Mucosa of descending colon (tissue), 3 donors: ENCODE data around the gene ARHGEF28. TPM values are rescaled to one million over a fixed set of nuclear protein-coding genes. Genes with fewer than 3 reads are reported as not detected.

Experiments used
- ATAC-seq: fragments of 200-7000 bp; cut with Tn5 transposase; one replicate; pipeline ENCODE4 v1.9.1; 2020; ENCODE audit warnings: mild to moderate bottlenecking, moderate library complexity
- DNase-seq, 3 donors: peaks; one replicate each; pipeline ENCODE4 v3.0.0-alpha.2; 2020
- H3K36me3 ChIP-seq: fragments of 200-600 bp; one replicate; pipeline ENCODE4 v1.8.0; 2021; ENCODE audit warnings: low read depth, mild to moderate bottlenecking
- H3K4me1 ChIP-seq: fragments of 200-600 bp; one replicate; pipeline ENCODE4 v1.8.0; 2021; ENCODE audit warnings: low read depth, mild to moderate bottlenecking
- H3K4me3 ChIP-seq: fragments of 200-600 bp; one replicate; pipeline ENCODE4 v1.8.0; 2021; ENCODE audit warnings: mild to moderate bottlenecking
- H3K9me3 ChIP-seq: fragments of 200-600 bp; one replicate; pipeline ENCODE4 v1.8.0; 2021; ENCODE audit warnings: mild to moderate bottlenecking
- intact Hi-C, 2 donors: fragments of 100-400 bp; cut with DNase I in 1 of 2; cut with micrococcal nuclease in 1 of 2; formaldehyde crosslinking; loops; one replicate each; pipeline versions ENCODE4 v1.11.0 to v1.11.1; 2022; cut with DNase I, micrococcal nuclease
- total RNA-seq, 3 donors: library from RNA; stranded (reverse); fragmentation: NEBNext Ultra II Directional in 2 of 3; extraction: Animal tissue kit (Norgen Biotek cat#: 25700) in 2 of 3; gene quantifications; one replicate each; pipeline versions ENCODE4 v1.2.1 to v1.2.4, GENCODE V29; 2021 to 2023
- TF ChIP-seq, protein P1 (sequence below): fragments of 200-600 bp; IDR thresholded peaks from one replicate; pipeline ENCODE4 v1.8.0; 2022; ENCODE audit warnings: antibody characterized with exemption, mild to moderate bottlenecking
- donor health status: DM: no; HTN: no; CAD: no; lungs with moderate emphysema.
- donor health status: DM: no; HTN: no; CAD: no.
- donor health status: DM: no; HTN: yes; CAD: no.

ARHGEF28 gene
- total RNA-seq, 3 donors from 2014 or later: 5.4 to 21.7 (median 11.6) TPM

DNA sequence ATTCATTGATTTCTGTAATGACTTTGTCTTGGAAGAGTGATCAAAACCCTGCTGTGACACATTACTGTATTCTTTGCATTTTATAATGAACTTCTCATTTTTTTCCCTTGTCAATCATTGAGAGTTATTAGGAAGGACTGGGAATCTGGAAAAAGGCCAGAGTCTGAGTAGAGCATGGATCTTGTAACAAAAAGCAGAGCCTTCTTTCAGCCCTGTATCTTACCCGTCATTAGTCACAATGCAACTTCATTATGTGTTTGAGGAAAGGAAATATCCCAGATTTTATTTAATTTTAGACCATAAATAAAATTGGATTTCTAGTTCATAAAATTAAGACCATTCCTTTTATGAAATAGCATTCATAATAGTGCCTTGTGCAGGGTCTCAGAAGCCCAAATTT lies 131.4 kb downstream of the ARHGEF28 start:
- no peak for DNase-seq
- H3K4me1 ChIP-seq: no peaks in the 10 kb centered on the region
- no peak overlapping the region for H3K4me3 ChIP-seq
- no peak for ATAC-seq
- no peaks in the 10 kb centered on the region for H3K36me3 ChIP-seq
- H3K9me3 ChIP-seq: no peaks in the 10 kb centered on the region
- intact Hi-C loops: no loop called here
- TF ChIP-seq, protein P1, sequence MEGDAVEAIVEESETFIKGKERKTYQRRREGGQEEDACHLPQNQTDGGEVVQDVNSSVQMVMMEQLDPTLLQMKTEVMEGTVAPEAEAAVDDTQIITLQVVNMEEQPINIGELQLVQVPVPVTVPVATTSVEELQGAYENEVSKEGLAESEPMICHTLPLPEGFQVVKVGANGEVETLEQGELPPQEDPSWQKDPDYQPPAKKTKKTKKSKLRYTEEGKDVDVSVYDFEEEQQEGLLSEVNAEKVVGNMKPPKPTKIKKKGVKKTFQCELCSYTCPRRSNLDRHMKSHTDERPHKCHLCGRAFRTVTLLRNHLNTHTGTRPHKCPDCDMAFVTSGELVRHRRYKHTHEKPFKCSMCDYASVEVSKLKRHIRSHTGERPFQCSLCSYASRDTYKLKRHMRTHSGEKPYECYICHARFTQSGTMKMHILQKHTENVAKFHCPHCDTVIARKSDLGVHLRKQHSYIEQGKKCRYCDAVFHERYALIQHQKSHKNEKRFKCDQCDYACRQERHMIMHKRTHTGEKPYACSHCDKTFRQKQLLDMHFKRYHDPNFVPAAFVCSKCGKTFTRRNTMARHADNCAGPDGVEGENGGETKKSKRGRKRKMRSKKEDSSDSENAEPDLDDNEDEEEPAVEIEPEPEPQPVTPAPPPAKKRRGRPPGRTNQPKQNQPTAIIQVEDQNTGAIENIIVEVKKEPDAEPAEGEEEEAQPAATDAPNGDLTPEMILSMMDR: no peak

DNA sequence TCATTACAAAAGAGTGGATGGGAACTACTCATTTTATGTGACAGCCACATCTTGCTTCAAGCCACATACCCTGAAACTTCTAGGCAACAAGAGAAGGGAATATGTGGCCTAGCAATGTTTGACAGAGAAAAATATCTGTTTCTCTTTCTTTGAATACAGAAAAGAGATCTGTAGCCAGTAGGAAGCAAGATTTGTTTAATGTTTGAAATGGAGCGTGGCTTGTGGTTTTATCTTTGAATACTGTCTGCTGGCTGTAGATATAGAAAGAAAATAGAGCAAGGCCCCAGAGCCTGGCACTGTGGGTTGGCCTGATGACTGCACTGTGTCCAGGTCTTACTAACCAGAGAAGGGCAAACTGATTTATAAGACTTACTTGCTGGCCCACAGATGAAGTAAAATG lies 133.8 kb downstream of the ARHGEF28 start:
- intact Hi-C loops: no loop called here
- no peak overlapping the region for H3K4me3 ChIP-seq
- DNase-seq: no peak
- no peaks in the 10 kb centered on the region for H3K36me3 ChIP-seq
- ATAC-seq: no peak
- TF ChIP-seq, protein P1: no peak
- no peaks in the 10 kb centered on the region for H3K4me1 ChIP-seq
- no peaks in the 10 kb centered on the region for H3K9me3 ChIP-seq

DNA sequence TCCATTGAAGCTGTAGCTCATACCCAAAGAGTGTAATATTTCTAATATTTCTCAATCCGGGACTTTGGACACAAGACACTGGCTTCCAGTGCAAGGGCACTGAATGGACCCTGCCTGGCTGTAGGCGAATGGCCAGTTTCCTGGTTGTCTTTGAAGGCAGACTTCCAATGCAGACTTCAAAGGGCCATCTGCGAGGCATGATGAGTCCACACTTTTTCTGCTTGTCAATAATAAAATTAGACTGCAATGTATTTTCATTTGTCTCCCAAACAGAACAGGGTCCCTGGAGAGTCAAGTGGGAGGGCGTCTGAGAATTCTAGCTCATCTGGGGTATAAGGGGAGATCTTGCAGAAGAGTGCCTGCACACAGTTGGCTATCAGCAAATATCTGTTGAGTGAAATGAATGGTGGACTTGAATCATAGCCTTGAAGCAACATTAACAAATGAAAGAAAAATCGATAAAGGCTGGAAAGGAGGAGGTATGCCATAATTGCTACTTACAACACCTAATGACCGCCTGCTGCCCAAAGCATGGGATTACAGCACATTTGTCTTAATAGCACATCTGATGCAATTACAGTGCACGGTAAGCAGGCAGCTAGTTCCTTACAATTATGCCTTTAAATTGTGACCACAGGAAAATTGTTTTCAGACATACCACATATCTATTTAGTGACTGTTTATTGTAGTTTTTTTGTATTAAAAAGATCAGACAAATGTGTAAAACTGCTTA lies 137.5 kb downstream of the ARHGEF28 start:
- DNase-seq (no peak), ATAC-seq (no peak)
- Histone ChIP-seq H3K36me3 (no peaks in the 10 kb centered on the region), H3K4me3 (no peak overlapping the region), H3K9me3 (peaks cover 7% of the 10 kb centered on the region), H3K4me1 (no peaks in the 10 kb centered on the region)
- intact Hi-C loops: no loop called here
- TF ChIP-seq, protein P1: no peak

DNA sequence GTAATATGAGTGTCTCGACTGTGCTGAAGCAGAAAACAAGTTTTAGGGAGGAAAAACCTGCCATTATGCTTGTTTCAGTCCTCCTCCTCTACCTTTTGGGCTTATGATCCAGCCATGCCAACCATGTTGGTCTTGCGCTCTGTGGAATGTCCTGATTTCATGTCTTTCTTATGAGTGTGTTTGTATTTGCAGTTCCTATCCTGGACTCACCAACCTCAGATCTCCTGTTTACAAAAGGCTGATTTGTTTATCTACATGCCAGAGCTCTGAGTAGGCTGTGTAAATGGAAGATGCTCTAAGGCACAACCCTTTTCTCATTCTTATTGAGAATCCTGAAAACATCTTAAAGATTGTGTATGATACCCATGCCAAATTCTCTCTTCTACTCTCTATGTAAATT lies 138.6 kb downstream of the ARHGEF28 start:
- no peak for ATAC-seq
- TF ChIP-seq, protein P1: no peak
- intact Hi-C loops: no loop called here

DNA sequence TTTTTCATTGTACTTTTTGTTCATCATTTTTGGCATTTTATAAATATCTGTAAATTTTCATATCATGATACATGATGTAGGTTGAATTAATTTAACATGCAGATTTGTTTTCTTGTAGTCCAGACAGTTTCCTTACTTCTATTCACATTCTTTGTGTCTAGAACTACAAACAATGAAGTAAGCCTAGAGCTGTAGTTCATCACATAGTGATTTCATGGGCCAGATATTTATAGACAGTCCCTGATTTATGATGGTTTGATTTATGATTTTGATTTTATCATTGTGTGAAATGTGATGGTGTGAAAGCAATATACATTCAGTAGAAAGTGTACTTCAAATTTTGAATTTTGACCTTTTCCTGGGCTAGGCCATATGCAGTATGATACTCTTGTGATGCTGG lies 139.0 kb downstream of the ARHGEF28 start:
- TF ChIP-seq, protein P1: no peak
- Histone ChIP-seq H3K9me3 (peaks cover 7% of the 10 kb centered on the region), H3K36me3 (no peaks in the 10 kb centered on the region), H3K4me3 (no peak overlapping the region), H3K4me1 (no peaks in the 10 kb centered on the region)
- ATAC-seq (no peak), DNase-seq (no peak)
- intact Hi-C loops: no loop called here

More for the DNA sequence above, 138.6 kb downstream of the ARHGEF28 start:
- Histone ChIP-seq H3K4me3 (no peak overlapping the region), H3K9me3 (peaks cover 7% of the 10 kb centered on the region), H3K4me1 (no peaks in the 10 kb centered on the region), H3K36me3 (no peaks in the 10 kb centered on the region)
- DNase-seq: no peak
